ENCODE data around the gene NR1D1. TPM values are rescaled to one million over a fixed set of nuclear protein-coding genes. Genes with fewer than 3 reads are reported as not detected.

NR1D1 gene
- total and polyA plus RNA-seq, 10 donors, result 3.3 to 15.8 (median 6.6) TPM

DNA sequence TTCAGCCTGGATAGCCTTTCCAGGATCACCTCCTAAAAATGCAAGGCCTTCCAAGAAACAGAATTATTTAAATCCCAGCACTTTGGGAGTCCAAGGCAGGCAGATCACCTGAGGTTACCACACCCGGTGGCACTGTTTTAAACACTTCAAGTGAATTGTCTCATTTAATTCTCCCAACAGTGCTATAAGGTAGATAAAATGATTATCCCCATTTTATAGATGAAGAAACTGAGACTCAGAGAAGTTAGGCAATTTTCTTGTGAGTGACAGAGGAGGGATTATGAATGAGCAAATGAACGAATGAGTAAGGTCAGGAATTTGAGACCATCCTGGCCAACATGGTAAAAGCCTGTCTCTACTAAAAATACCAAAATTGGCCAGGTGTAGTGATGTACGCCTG lies 20.8 kb downstream of the NR1D1 start:
- Histone ChIP-seq H3K27me3 (replicated peaks in 1 of 7) (no peaks in the 10 kb centered on the region), H3K27ac (no peak overlapping the region), H3K4me1 (peaks cover 18 to 34% (median 26%) of the 10 kb centered on the region in 6 donors), H3K9me3 (no peaks in the 10 kb centered on the region), H3K36me3 (peaks cover 0 to 73% (median 21%) of the 10 kb centered on the region in 6 donors), H3K4me3 (no peak overlapping the region)
- DNase-seq, result no peak
- 87 to 95% (median 91%) methylated on average over 3 of the region's 3 CpGs for WGBS, 5 donors
- intact Hi-C loops (cut with DNase I; ENCODE audit: low total_unique reads), result no loop called here
- TF ChIP-seq POLR2A (IDR thresholded peaks at IDR 0.05), result no peak
- TF ChIP-seq, protein P1, sequence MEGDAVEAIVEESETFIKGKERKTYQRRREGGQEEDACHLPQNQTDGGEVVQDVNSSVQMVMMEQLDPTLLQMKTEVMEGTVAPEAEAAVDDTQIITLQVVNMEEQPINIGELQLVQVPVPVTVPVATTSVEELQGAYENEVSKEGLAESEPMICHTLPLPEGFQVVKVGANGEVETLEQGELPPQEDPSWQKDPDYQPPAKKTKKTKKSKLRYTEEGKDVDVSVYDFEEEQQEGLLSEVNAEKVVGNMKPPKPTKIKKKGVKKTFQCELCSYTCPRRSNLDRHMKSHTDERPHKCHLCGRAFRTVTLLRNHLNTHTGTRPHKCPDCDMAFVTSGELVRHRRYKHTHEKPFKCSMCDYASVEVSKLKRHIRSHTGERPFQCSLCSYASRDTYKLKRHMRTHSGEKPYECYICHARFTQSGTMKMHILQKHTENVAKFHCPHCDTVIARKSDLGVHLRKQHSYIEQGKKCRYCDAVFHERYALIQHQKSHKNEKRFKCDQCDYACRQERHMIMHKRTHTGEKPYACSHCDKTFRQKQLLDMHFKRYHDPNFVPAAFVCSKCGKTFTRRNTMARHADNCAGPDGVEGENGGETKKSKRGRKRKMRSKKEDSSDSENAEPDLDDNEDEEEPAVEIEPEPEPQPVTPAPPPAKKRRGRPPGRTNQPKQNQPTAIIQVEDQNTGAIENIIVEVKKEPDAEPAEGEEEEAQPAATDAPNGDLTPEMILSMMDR (IDR thresholded peaks at IDR 0.05 in 8 of 11, conservative IDR thresholded peaks at IDR 0.05 in 3 of 11), result no peak
- no peak for TF ChIP-seq POLR2AphosphoS5 (IDR thresholded peaks at IDR 0.05)

DNA sequence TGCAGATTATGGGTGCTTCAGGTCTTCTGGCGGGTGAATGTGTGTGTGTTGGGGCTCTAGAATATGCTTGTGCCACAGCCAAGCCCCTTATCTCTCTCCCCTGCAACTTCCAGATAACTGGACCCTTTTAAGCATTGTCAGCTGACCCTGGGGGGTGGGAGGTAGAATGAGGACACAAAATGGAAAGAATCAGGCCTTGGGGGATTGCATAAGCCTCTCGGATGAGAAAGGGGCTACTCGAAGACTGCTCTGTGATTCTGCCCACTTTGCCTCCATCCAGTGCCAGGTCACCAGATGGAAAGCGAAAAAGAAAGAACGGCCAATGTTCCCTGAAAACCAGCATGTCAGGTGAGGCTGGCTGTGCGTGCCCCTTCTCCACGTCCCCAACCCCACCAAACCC lies 23.8 kb downstream of the NR1D1 start:
- peak overlapping the region in 1 of 8 donors; percentile 81 for H3K27ac ChIP-seq

DNA sequence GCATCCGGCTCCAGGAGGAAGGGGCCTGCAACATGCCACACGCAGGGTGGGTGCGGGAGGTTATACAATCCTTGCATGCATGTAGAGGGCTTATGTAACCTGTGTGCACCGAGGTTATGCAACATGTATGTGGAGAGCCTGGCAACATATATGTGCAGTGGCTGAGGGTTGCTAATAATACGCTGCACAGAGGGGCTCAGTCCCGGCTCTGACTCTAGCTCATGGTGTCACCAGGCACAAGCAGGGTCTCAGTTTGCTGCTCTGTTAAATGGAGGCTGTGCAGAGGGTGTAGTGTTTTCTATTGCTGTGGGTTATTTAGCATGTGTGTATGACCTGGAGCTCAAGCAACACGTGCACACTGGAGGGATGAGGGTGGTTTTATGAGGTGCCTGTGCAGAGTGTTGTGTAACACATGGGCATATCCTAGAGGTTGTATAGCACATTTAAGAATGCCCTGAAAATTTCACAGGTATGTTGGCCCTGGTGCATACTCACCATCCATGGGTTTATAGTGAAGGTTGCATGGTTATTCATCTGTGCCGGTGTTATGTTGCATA lies 24.4 kb downstream of the NR1D1 start:
- DNase-seq, result no peak
- Histone ChIP-seq H3K4me3 (peak overlapping the region in 1 of 8 donors; percentile 38), H3K9me3 (no peaks in the 10 kb centered on the region), H3K4me1 (peaks cover 32 to 70% (median 52%) of the 10 kb centered on the region in 6 donors), H3K36me3 (peaks cover 0 to 57% (median 11%) of the 10 kb centered on the region in 6 donors), H3K27me3 (replicated peaks in 1 of 7) (no peaks in the 10 kb centered on the region), H3K27ac (peak overlapping the region in 7 of 8 donors; percentile 29 to 86 (median 78))
- intact Hi-C loops (cut with DNase I; ENCODE audit: low total_unique reads), result no loop called here
- TF ChIP-seq POLR2A (IDR thresholded peaks at IDR 0.05) (no peak), POLR2AphosphoS5 (IDR thresholded peaks at IDR 0.05) (peak in 1 of 3 donors; percentile 2)
- TF ChIP-seq, protein P1 (IDR thresholded peaks at IDR 0.05 in 8 of 11, conservative IDR thresholded peaks at IDR 0.05 in 3 of 11), result no peak
- 45 to 66% (median 54%) methylated on average over 6 to 8 of the region's 8 CpGs for WGBS, 5 donors

More for the DNA sequence above, 23.8 kb downstream of the NR1D1 start:
- Histone ChIP-seq H3K4me1 (peaks cover 27 to 64% (median 47%) of the 10 kb centered on the region in 6 donors), H3K4me3 (no peak overlapping the region), H3K36me3 (peaks cover 0 to 62% (median 11%) of the 10 kb centered on the region in 6 donors), H3K9me3 (no peaks in the 10 kb centered on the region), H3K27me3 (replicated peaks in 1 of 7) (no peaks in the 10 kb centered on the region)
- intact Hi-C loops (cut with DNase I; ENCODE audit: low total_unique reads), result no loop called here
- no peak for DNase-seq
- TF ChIP-seq, protein P1 (IDR thresholded peaks at IDR 0.05 in 8 of 11, conservative IDR thresholded peaks at IDR 0.05 in 3 of 11), result no peak
- TF ChIP-seq POLR2AphosphoS5 (IDR thresholded peaks at IDR 0.05) (no peak), POLR2A (IDR thresholded peaks at IDR 0.05) (no peak)
- 87 to 95% (median 89%) methylated on average over 7 of the region's 7 CpGs for WGBS, 5 donors

DNA sequence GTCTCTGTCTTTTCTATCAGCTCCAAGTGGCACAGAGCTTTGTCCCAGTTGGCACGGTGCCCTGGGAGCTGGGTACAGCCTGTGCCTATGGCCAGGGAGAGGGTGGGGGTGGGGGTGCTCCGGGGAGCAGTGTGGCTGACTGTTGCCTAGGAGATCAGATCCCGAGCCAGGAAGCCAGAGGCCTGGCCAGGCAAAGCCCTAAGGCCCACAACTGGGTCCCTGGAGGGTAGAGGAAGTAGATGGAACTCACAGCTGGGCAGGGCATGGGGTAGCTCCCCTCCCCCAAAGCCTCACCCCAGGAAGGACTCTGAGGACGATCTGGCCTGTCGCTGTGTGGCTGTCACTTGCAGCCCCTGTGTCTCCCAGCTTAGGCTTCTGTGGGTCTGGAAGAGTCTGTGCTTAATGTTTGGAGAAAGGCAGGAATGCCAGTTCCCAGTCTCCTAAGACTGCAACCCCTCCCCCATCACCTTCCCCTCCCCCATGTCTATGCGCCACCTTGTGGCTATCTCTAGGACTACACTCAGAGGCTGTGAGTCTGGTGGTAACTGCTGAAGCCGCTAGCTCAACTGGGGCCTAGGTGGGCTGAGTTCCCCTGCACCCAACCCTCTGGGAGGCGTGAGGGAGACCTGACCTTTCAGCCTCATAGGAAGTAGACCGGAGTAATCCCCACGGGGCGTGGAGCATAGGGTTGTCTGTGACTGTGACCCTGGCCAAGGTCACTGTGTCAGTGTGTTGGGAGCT lies 25.0 kb downstream of the NR1D1 start:
- Histone ChIP-seq H3K9me3 (no peaks in the 10 kb centered on the region), H3K4me3 (peak overlapping the region in 1 of 8 donors; percentile 38), H3K36me3 (peaks cover 0 to 50% (median 11%) of the 10 kb centered on the region in 6 donors), H3K27me3 (replicated peaks in 1 of 7) (no peaks in the 10 kb centered on the region), H3K4me1 (peaks cover 36 to 76% (median 59%) of the 10 kb centered on the region in 6 donors), H3K27ac (peak overlapping the region in 7 of 8 donors; percentile 29 to 86 (median 78))
- intact Hi-C loops (cut with DNase I; ENCODE audit: low total_unique reads), result no loop called here
- 5 to 23% (median 11%) methylated on average over 5 to 11 of the region's 11 CpGs for whole genome bisulfite sequencing, 5 donors
- DNase-seq, result peak; percentile 86
- TF ChIP-seq, protein P1 (IDR thresholded peaks at IDR 0.05 in 8 of 11, conservative IDR thresholded peaks at IDR 0.05 in 3 of 11), result peak; percentile 85 to 96 (median 92)
- peak; percentile 34 to 54 (median 45) for TF ChIP-seq POLR2AphosphoS5 (IDR thresholded peaks at IDR 0.05)
- no peak for TF ChIP-seq POLR2A (IDR thresholded peaks at IDR 0.05)
